Osteocyte (in vitro differentiated cells): ENCODE data around the gene PCDH15. TPM values are rescaled to one million over a fixed set of nuclear protein-coding genes. Genes with fewer than 3 reads are reported as not detected.

Experiments
- DNase-seq: peaks from one replicate; pipeline ENCODE4 v3.0.0; 2021; ENCODE audit warnings: mixed read lengths; ENCODE audit not compliant: unreplicated experiment; ENCODE audit errors: extremely low spot score
- H3K27ac Mint-ChIP-seq: one replicate; pipeline ENCODE4 v1.8.0; 2021; ENCODE audit warnings: mild to moderate bottlenecking, mixed read lengths; ENCODE audit not compliant: unreplicated experiment
- H3K27me3 Mint-ChIP-seq: one replicate; pipeline ENCODE4 v1.8.0; 2021; ENCODE audit warnings: mixed read lengths; ENCODE audit not compliant: unreplicated experiment
- H3K36me3 Mint-ChIP-seq: one replicate; pipeline ENCODE4 v1.8.0; 2021; ENCODE audit warnings: mixed read lengths; ENCODE audit not compliant: unreplicated experiment
- H3K4me1 Mint-ChIP-seq: one replicate; pipeline ENCODE4 v1.8.0; 2021; ENCODE audit warnings: mixed read lengths; ENCODE audit not compliant: unreplicated experiment
- H3K4me3 Mint-ChIP-seq: one replicate; pipeline ENCODE4 v1.8.0; 2021; ENCODE audit warnings: mild to moderate bottlenecking, moderate library complexity, mixed read lengths; ENCODE audit not compliant: unreplicated experiment
- H3K9me3 Mint-ChIP-seq: one replicate; pipeline ENCODE4 v1.8.0; 2021; ENCODE audit warnings: mixed read lengths; ENCODE audit not compliant: unreplicated experiment
- total RNA-seq: library from RNA; stranded (reverse); gene quantifications from 2 replicates; pipeline ENCODE4 v1.2.1, GENCODE V29; 2021
- TF ChIP-seq, protein P1 (sequence below): fragments of 200-600 bp; sonication (generic); IDR thresholded peaks from 2 replicates; pipeline ENCODE4 v1.5.0; 2021; ENCODE audit warnings: antibody characterized with exemption, mild to moderate bottlenecking, moderate library complexity

Gene PCDH15
- total RNA-seq, 1 donor from 2014 or later, result 2.6 TPM

DNA sequence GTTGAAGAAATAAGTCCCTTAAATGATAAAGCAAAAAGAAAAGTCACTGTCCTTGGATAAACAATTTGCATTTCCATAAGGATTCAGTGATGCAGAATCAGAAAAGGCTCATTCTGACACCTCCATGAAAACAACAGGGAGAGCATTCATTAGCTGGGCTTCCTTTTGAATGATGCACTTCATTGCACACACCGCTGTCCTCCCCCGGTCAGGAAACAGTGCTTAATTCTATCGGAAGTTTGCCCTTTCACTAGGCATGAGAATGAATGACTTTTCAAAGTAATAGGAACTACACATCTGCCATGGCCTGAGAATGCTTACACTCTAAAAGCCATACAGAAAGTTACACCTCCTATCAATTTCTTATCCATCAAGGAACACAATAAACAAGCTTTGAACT is 4.2 kb downstream of the PCDH15 start:
- H3K27ac Mint-ChIP-seq, result no peak overlapping the region
- DNase-seq, result no peak
- H3K9me3 Mint-ChIP-seq, result no peaks in the 10 kb centered on the region

DNA sequence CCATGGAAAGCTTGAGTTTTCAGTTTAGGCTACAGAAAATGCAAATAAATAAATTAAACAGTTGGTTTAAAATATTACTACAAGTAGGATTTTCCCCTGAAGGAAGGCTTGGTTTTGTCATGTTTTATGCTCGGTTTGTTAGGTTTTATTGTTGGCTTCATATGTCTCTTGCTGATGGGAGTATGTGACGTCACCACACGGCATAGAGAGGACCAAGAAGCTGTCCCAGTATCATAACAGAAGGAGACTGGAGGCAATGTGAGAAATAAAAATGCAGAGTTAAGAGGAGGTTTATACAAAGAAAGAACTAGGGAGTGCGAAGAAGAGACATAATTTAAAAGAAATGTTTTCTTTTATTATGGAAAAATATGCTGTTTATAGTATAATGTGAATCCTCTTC is 24.4 kb downstream of the PCDH15 start:
- Mint-ChIP-seq H3K4me1 (no peaks in the 10 kb centered on the region), H3K27ac (no peak overlapping the region), H3K27me3 (no peaks in the 10 kb centered on the region), H3K9me3 (no peaks in the 10 kb centered on the region), H3K4me3 (no peak overlapping the region), H3K36me3 (no peaks in the 10 kb centered on the region)
- TF ChIP-seq, protein P1, sequence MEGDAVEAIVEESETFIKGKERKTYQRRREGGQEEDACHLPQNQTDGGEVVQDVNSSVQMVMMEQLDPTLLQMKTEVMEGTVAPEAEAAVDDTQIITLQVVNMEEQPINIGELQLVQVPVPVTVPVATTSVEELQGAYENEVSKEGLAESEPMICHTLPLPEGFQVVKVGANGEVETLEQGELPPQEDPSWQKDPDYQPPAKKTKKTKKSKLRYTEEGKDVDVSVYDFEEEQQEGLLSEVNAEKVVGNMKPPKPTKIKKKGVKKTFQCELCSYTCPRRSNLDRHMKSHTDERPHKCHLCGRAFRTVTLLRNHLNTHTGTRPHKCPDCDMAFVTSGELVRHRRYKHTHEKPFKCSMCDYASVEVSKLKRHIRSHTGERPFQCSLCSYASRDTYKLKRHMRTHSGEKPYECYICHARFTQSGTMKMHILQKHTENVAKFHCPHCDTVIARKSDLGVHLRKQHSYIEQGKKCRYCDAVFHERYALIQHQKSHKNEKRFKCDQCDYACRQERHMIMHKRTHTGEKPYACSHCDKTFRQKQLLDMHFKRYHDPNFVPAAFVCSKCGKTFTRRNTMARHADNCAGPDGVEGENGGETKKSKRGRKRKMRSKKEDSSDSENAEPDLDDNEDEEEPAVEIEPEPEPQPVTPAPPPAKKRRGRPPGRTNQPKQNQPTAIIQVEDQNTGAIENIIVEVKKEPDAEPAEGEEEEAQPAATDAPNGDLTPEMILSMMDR, result no peak
- no peak for DNase-seq

More for the DNA sequence above, 4.2 kb downstream of the PCDH15 start:
- Mint-ChIP-seq H3K36me3 (no peaks in the 10 kb centered on the region), H3K27me3 (no peaks in the 10 kb centered on the region), H3K4me3 (no peak overlapping the region), H3K4me1 (peaks cover 21% of the 10 kb centered on the region)
- TF ChIP-seq, protein P1, result no peak

GRCh38 chr10:54772468-54773122 is 28.4 kb downstream of the PCDH15 start:
- no peaks in the 10 kb centered on the region for H3K9me3 Mint-ChIP-seq
- no peak overlapping the region for H3K4me3 Mint-ChIP-seq
- TF ChIP-seq, protein P1, result no peak
- H3K36me3 Mint-ChIP-seq, result no peaks in the 10 kb centered on the region
- no peaks in the 10 kb centered on the region for H3K4me1 Mint-ChIP-seq
- H3K27me3 Mint-ChIP-seq, result no peaks in the 10 kb centered on the region
- H3K27ac Mint-ChIP-seq, result no peak overlapping the region
- DNase-seq, result no peak

DNA sequence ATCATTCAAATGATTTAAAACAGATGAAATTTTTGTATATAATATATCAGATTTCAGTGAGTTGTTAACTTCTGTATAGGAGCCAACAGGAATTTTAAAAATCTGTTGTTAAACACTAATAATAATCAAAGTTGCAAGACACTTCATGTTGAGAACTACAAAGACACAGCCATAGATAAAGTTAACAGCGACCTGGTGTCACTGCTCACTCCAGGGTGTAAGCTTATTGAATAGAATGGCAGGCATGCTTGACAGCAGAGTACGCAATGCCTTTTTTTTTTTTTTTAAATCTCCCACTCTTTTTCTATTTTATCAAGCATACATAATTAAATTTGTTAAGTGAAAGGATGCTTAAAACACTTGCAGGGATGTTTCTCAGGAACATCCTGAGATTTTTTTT is 32.0 kb downstream of the PCDH15 start:
- Mint-ChIP-seq H3K9me3 (no peaks in the 10 kb centered on the region), H3K4me1 (no peaks in the 10 kb centered on the region), H3K4me3 (no peak overlapping the region), H3K27me3 (no peaks in the 10 kb centered on the region), H3K36me3 (no peaks in the 10 kb centered on the region), H3K27ac (no peak overlapping the region)
- no peak for DNase-seq
- TF ChIP-seq, protein P1, result no peak

DNA sequence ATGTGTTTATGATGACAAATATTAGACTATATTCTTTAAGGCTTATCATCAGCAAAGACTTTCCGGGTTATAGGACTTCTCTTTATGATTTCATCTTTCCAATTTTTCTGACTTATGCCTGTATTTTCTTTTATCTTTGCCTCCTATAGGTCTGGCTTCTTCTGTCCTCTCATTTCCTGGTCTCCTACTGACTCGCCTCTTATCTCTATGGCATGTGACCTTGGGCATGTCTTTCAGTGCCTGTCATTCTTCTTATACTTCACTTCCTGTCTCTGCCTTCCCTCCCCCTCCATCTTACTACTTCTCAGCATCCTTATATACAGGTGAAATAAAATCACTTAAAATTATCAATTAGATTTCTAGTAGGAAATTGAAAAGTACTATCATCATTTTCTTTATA is 42.2 kb downstream of the PCDH15 start:
- TF ChIP-seq, protein P1, result no peak
- H3K36me3 Mint-ChIP-seq, result no peaks in the 10 kb centered on the region
- H3K4me3 Mint-ChIP-seq, result no peak overlapping the region
- no peaks in the 10 kb centered on the region for H3K4me1 Mint-ChIP-seq
- H3K27ac Mint-ChIP-seq, result no peak overlapping the region
- H3K27me3 Mint-ChIP-seq, result no peaks in the 10 kb centered on the region
- no peak for DNase-seq
- no peaks in the 10 kb centered on the region for H3K9me3 Mint-ChIP-seq
